HepG2 (cell line): Measurements from ENCODE around the gene NEU1. TPM values are rescaled to one million over a fixed set of nuclear protein-coding genes. Genes with fewer than 3 reads are reported as not detected.

Source experiments
- BRCA1 ChIP-seq: sonication (generic); formaldehyde crosslinking; IDR thresholded peaks from 2 replicates; pipeline ENCODE4 v1.4.0; 2020; ENCODE audit warnings: missing genetic modification reagents
- E2F2 ChIP-seq: sonication (generic); formaldehyde crosslinking; IDR thresholded peaks from 2 replicates; pipeline ENCODE4 v1.4.0; 2020; ENCODE audit warnings: missing genetic modification reagents, borderline replicate concordance
- FOSL1 ChIP-seq: sonication (generic); formaldehyde crosslinking; IDR thresholded peaks from 2 replicates; pipeline ENCODE4 v1.9.0; 2021; ENCODE audit warnings: missing genetic modification reagents, borderline replicate concordance
- IRF1 ChIP-seq: sonication (generic); formaldehyde crosslinking; IDR thresholded peaks from 2 replicates; pipeline ENCODE4 v1.4.0; 2020; ENCODE audit warnings: low read depth, mild to moderate bottlenecking, missing genetic modification reagents
- ISL2 ChIP-seq: sonication (generic); formaldehyde crosslinking; IDR thresholded peaks from 2 replicates; pipeline ENCODE4 v1.5.0; 2020; ENCODE audit warnings: missing genetic modification reagents
- MEIS1 ChIP-seq: sonication (generic); formaldehyde crosslinking; IDR thresholded peaks from 2 replicates; pipeline ENCODE4 v1.9.0; 2021; ENCODE audit warnings: mild to moderate bottlenecking, missing genetic modification reagents, moderate library complexity, borderline replicate concordance
- NCOR1 ChIP-seq: fragments of 200-600 bp; sonication (generic); IDR thresholded peaks from 2 replicates; pipeline ENCODE4 v1.7.0; 2017; ENCODE audit warnings: antibody characterized with exemption, low read length, borderline replicate concordance
- PHF8 ChIP-seq: sonication (generic); formaldehyde crosslinking; IDR thresholded peaks from 2 replicates; pipeline ENCODE4 v1.5.0; 2020; ENCODE audit warnings: missing genetic modification reagents
- REST ChIP-seq, 2 experiments: IDR thresholded peaks; 2 replicates each; pipeline ENCODE4 v1.6.1; 2011 to 2012; ENCODE audit warnings: low read length in 2 of 2, borderline replicate concordance in 1 of 2, low read depth in 1 of 2, mild to moderate bottlenecking in 1 of 2, moderate library complexity in 1 of 2
- RXRB ChIP-seq: IDR thresholded peaks from 2 replicates; pipeline ENCODE4 v1.6.1; 2016; ENCODE audit warnings: borderline replicate concordance, missing genetic modification reagents, missing compliant biosample characterization
- ZNF207 ChIP-seq: fragments of 450-650 bp; IDR thresholded peaks from 2 replicates; pipeline ENCODE4 v1.6.1; 2016; ENCODE audit warnings: antibody characterized with exemption, borderline replicate concordance
- ZNF280B ChIP-seq: sonication (generic); formaldehyde crosslinking; IDR thresholded peaks from 2 replicates; pipeline ENCODE4 v1.5.0; 2020; ENCODE audit warnings: missing genetic modification reagents, mild to moderate bottlenecking, borderline replicate concordance
- ZNF317 ChIP-seq: sonication (generic); formaldehyde crosslinking; IDR thresholded peaks from 2 replicates; pipeline ENCODE4 v1.5.0; 2020; ENCODE audit warnings: mild to moderate bottlenecking, missing genetic modification reagents
- ZNF326 ChIP-seq: sonication (generic); formaldehyde crosslinking; IDR thresholded peaks from 2 replicates; pipeline ENCODE4 v1.4.0; 2020; ENCODE audit warnings: missing genetic modification reagents, borderline replicate concordance
- ZNF501 ChIP-seq: sonication (generic); formaldehyde crosslinking; IDR thresholded peaks from 2 replicates; pipeline ENCODE4 v1.5.1; 2020; ENCODE audit warnings: mild to moderate bottlenecking, moderate library complexity, missing genetic modification reagents
- ZNF710 ChIP-seq: sonication (generic); formaldehyde crosslinking; IDR thresholded peaks from 2 replicates; pipeline ENCODE4 v1.5.0; 2020; ENCODE audit warnings: mild to moderate bottlenecking, missing genetic modification reagents, borderline replicate concordance
- polyA plus RNA-seq, 8 experiments: library from polyadenylated mRNA; depleted of rRNA in 3 of 8; stranded (reverse) in 7 of 8; unstranded in 1 of 8; fragments of >200 nt; fragmentation: Illumina TruSeq in 4 of 8; extraction: Trizol in 4 of 8; gene quantifications; 2 replicates each; pipeline versions ENCODE4 v1.2.1 to v1.2.3, GENCODE V29; 2011 to 2016; ENCODE audit warnings: low read depth in 4 of 8, missing spikeins in 1 of 8, mixed read lengths in 1 of 8; ENCODE audit not compliant: insufficient read depth in 1 of 8
- total RNA-seq, 5 experiments: library from RNA; depleted of rRNA; stranded (reverse); fragments of >200 nt; fragmentation: Illumina TruSeq; extraction: Trizol; gene quantifications; 2 replicates each; pipeline ENCODE4 v1.2.3, GENCODE V29; 2016; ENCODE audit warnings: low read depth in 1 of 5

NEU1 gene
- total and polyA plus RNA-seq, 2 of the 13 experiments (the other 11 are each of a cell fraction or from before 2014, with no cell fraction given), result 215 to 297 TPM

GRCh38 chr6:31897612-31898382, 35.2 kb upstream of the NEU1 start, which contains the start of gene EHMT2 (continued):
- no peak for TF ChIP-seq REST (IDR thresholded peaks at IDR 0.05; ENCODE audit: borderline replicate concordance in 1 of 2, low read depth in 1 of 2, low read length in 2 of 2)
- TF ChIP-seq ZNF326 (CRISPR knock-in tag), result peak; percentile 81; the same call in 1 of the 2 replicates
- TF ChIP-seq RXRB (CRISPR knock-in tag), result 0 out of 2 replicates have a peak, but pooled peaks have one; percentile 21
- TF ChIP-seq ZNF317 (CRISPR knock-in tag), result no peak
- no peak for TF ChIP-seq MEIS1 (CRISPR knock-in tag)
- peak; percentile 79; the same call in 1 of the 2 replicates for TF ChIP-seq ZNF501 (CRISPR knock-in tag)
- TF ChIP-seq ISL2, result 0 out of 2 replicates have a peak, but pooled peaks have one; percentile 13
- TF ChIP-seq ZNF280B (CRISPR knock-in tag), result peak; percentile 71; the same call in 1 of the 2 replicates
- peak; percentile 74 for TF ChIP-seq PHF8 (CRISPR knock-in tag)
- no peak for TF ChIP-seq IRF1 (CRISPR knock-in tag)
- no peak for TF ChIP-seq ZNF207
- no peak for TF ChIP-seq FOSL1 (CRISPR knock-in tag)
- TF ChIP-seq E2F2 (CRISPR knock-in tag), result no peak
- TF ChIP-seq ZNF710 (CRISPR knock-in tag), result peak; percentile 84; the same call in 1 of the 2 replicates
- no peak for TF ChIP-seq BRCA1 (CRISPR knock-in tag)
- no peak for TF ChIP-seq NCOR1
